Activated T-cell treated with anti-CD3 and anti-CD28 coated beads, Interleukin-2, amount 50 U/mL, for 4 hours (primary cell): ENCODE measurements around the gene GP1BB. TPM values are rescaled to one million over a fixed set of nuclear protein-coding genes. Genes with fewer than 3 reads are reported as not detected.
"Not testable (repeated sequence)": the region's sequence is repeated elsewhere in the genome, so short reads cannot be mapped to it uniquely, and the experiment has no call there.

Source experiments
- ATAC-seq, 2 donors: fragments of 200-7000 bp; cut with Tn5 transposase; one replicate each; pipeline ENCODE4 v1.10.0; 2021
- DNase-seq: peaks from one replicate; pipeline ENCODE4 v3.0.0-alpha.2; 2020
- H3K27me3 Mint-ChIP-seq: one replicate; pipeline ENCODE4 v1.8.0; 2021; ENCODE audit warnings: low read depth, mixed read lengths
- H3K36me3 Mint-ChIP-seq: one replicate; pipeline ENCODE4 v1.8.0; 2022; ENCODE audit warnings: mixed read lengths; ENCODE audit not compliant: insufficient read depth
- H3K4me1 Mint-ChIP-seq: one replicate; pipeline ENCODE4 v1.8.0; 2021; ENCODE audit warnings: low read depth, mixed read lengths
- H3K4me3 Mint-ChIP-seq: one replicate; pipeline ENCODE4 v1.8.0; 2021; ENCODE audit warnings: mild to moderate bottlenecking, moderate library complexity, mixed read lengths
- H3K9me3 Mint-ChIP-seq: one replicate; pipeline ENCODE4 v1.8.0; 2021; ENCODE audit warnings: mixed read lengths
- total RNA-seq, 3 donors: library from RNA; stranded (reverse); gene quantifications; one replicate each; pipeline ENCODE4 v1.2.1, GENCODE V29; 2021

Gene GP1BB
- total RNA-seq, 3 donors from 2014 or later, result 0.25 to 0.37 TPM; not detected in 1

- no peak for DNase-seq
- Mint-ChIP-seq H3K36me3 (no peaks in the 10 kb centered on the region), H3K4me1 (no peaks in the 10 kb centered on the region), H3K27me3 (peaks cover 9% of the 10 kb centered on the region), H3K9me3 (no peaks in the 10 kb centered on the region), H3K4me3 (no peak overlapping the region)
- no peak for ATAC-seq
Observed at GRCh38 chr22:19688301-19689290, 34.7 kb upstream of the GP1BB start.

GRCh38 chr22:19689408-19689807 lies 33.9 kb upstream of the GP1BB start:
- H3K36me3 Mint-ChIP-seq, result no peaks in the 10 kb centered on the region
- H3K4me3 Mint-ChIP-seq, result no peak overlapping the region
- no peaks in the 10 kb centered on the region for H3K9me3 Mint-ChIP-seq
- no peak for ATAC-seq
- H3K4me1 Mint-ChIP-seq, result no peaks in the 10 kb centered on the region
- peaks cover 8% of the 10 kb centered on the region for H3K27me3 Mint-ChIP-seq
- no peak for DNase-seq

DNA sequence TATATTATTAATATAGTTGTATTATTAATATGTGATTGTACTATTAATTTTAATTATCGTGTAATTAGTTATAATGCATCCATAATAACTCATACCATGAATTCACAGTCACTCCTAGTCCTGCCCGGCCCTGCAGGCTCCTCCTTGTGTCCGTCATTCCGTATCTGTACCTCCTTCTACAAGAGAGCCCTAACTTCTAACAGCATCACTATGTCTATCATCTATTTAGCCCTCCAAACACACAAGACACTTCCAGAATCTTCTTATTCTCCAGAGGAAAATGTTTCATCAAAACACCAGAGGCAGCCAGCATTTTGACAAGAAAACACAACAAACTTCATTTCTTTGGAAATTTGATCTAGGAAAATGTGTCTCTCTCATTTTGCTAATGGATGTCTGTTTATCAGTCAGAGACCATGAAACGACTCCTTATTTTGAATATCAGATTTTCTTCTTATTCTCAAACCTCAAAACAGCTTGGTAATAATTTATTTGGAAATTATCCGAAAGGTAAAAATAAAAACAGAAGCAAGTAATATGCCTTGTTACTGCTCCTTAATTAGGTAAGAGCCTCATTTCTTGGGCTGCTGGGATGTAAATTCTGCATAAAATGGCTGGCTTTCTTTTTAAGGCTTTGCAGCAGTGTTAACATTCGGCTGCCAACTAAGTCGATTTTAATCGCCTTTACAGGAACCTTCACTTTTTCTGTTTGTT lies 32.2 kb upstream of the GP1BB start:
- Mint-ChIP-seq H3K4me1 (no peaks in the 10 kb centered on the region), H3K27me3 (peaks cover 10% of the 10 kb centered on the region), H3K36me3 (no peaks in the 10 kb centered on the region), H3K9me3 (no peaks in the 10 kb centered on the region), H3K4me3 (no peak overlapping the region)
- DNase-seq (no peak), ATAC-seq (no peak)

- DNase-seq, result no peak
- no peaks in the 10 kb centered on the region for H3K4me1 Mint-ChIP-seq
- ATAC-seq, result no peak
- no peak overlapping the region for H3K4me3 Mint-ChIP-seq
- no peaks in the 10 kb centered on the region for H3K9me3 Mint-ChIP-seq
- peaks cover 14% of the 10 kb centered on the region for H3K27me3 Mint-ChIP-seq
- no peaks in the 10 kb centered on the region for H3K36me3 Mint-ChIP-seq
Observed at GRCh38 chr22:19691721-19692341, 31.5 kb upstream of the GP1BB start.

DNA sequence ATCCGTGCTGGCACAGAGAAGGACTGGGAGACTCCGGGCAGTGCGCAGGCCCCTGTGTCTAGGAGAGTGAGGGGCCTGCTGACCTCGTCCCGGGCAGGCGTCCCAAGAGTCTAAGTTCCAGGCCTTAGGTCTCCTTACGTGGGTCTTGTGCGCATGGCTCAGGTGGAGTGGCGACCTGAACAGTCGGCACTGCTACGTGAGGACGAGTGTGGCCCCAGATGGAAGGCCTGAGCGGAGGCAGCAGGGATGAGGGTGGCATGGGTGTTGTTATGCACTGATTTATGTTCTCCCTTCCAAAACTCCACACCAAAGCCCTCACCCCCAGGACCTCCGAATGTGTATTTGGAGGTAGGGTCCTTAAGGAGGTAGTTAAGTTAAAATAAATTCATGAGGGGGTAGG lies 29.8 kb upstream of the GP1BB start:
- DNase-seq (no peak), ATAC-seq (no peak)
- Mint-ChIP-seq H3K36me3 (no peaks in the 10 kb centered on the region), H3K4me3 (no peak overlapping the region), H3K9me3 (no peaks in the 10 kb centered on the region), H3K27me3 (peaks cover 14% of the 10 kb centered on the region), H3K4me1 (no peaks in the 10 kb centered on the region)

DNA sequence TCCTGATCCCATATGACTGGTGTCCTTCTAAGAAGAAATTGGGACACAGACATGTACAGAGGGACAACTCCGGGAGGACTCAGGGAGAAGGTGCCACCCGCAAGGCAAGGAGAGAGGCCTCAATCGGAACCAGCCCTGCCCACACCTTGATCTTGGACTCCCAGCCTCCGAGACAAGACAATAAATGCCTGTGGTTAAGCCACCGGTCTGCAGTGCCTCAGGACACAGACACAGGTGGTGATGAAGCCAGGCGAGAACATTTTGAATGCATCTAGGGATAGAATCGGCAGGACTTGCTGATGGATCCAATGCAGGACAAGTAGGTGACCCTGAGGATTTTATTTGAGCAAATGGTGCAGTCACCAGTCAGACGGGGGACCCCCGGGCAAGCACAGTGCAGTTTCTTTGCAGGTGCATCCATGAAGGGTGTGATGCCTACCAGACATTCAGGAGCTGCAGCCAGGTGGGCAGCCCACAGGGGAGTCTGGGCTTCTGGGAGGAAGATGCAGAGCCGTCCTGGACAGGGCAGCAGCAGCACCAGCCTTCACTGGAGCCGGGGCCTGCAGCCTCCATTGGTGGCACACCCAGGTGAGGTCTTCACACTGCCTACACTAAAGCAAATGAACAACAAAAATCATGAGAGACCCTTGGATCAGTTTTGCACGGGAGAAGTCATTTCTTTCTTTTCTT lies 29.2 kb upstream of the GP1BB start:
- H3K4me1 Mint-ChIP-seq, result no peaks in the 10 kb centered on the region
- ATAC-seq, result no peak
- DNase-seq, result no peak
- H3K4me3 Mint-ChIP-seq, result no peak overlapping the region
- H3K27me3 Mint-ChIP-seq, result peaks cover 14% of the 10 kb centered on the region
- no peaks in the 10 kb centered on the region for H3K9me3 Mint-ChIP-seq
- no peaks in the 10 kb centered on the region for H3K36me3 Mint-ChIP-seq

DNA sequence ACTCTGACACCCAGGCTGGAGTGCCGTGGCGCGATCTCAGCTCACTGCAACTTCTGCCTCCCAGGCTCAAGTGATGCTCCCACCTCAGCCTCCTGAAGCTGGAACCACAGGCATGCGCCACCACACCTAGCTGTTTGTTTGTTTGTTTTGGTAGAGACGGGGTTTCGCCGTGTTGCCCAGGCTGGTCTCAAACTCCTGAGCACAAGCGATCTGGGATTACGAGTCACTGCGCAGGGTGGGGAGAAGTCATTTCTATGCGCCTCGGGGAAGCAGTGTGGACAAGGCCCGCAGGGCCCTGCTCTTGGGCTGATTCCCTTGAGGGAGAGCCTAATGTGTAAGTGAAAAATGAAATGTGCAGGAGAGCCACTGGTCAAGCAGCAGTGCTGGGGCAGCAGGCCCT lies 28.6 kb upstream of the GP1BB start:
- ATAC-seq, result no peak
- DNase-seq, result no peak

DNA sequence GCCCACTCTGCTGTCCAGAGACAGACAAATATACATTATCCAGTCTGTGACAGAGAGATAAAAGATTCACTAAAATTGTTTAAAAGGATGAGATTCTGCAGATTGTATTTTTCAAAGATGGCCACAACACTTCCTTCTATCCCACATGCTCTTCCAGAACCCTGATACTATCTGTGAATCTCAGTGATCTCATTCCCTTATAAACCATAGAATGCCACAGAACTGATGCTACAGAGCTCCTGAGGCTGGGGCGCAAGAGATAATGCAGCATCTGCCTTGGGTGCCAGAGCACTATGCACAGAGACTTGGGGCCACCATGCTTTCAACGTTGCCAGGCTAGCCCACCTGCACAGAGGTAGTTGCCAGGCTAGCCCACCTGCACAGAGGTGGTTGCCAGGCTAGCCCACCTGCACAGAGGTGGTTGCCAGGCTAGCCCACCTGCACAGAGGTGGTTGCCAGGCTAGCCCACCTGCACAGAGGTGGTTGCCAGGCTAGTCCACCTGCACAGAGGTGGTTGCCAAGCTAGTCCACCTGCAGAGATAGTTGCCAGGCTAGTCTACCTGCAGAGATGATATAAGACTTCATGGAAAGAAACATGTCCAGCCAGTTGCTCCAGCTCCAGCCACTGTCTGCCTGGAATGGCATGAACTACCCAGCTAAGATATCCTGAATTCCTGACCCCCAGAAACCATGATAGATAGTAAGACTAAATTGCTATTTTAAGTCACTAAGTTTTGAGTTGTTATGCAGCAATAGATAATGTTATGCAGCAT lies 26.6 kb upstream of the GP1BB start:
- ATAC-seq (no peak), DNase-seq (no peak)
- Mint-ChIP-seq H3K36me3 (no peaks in the 10 kb centered on the region), H3K9me3 (no peaks in the 10 kb centered on the region), H3K4me3 (no peak overlapping the region), H3K27me3 (peaks cover 9% of the 10 kb centered on the region), H3K4me1 (no peaks in the 10 kb centered on the region)

More for the DNA sequence above, 28.6 kb upstream of the GP1BB start:
- no peaks in the 10 kb centered on the region for H3K36me3 Mint-ChIP-seq
- no peak overlapping the region for H3K4me3 Mint-ChIP-seq
- peaks cover 13% of the 10 kb centered on the region for H3K27me3 Mint-ChIP-seq
- no peaks in the 10 kb centered on the region for H3K9me3 Mint-ChIP-seq
- H3K4me1 Mint-ChIP-seq, result no peaks in the 10 kb centered on the region

DNA sequence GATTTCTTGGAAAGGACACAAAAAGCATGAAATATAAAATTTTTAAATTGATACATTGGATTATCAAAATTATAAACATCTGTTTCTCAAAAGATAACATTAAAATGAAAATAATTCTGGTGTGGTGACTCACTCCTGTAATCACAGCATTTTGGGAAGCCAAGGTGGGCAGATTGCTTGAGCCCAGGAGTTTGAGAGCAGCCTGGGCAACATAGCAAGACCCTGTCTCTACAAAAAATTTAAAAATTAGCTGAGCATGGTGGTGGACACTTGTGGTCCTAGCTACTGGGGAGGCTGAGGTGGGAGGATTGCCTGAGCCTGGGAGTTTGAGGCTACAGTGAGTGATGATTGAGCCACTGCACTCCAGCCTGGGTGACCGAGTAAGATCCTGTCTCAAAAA lies 25.5 kb upstream of the GP1BB start:
- not testable (repeated sequence) for H3K4me3 Mint-ChIP-seq, H3K9me3 Mint-ChIP-seq, H3K27me3 Mint-ChIP-seq, DNase-seq, ATAC-seq, H3K36me3 Mint-ChIP-seq, H3K4me1 Mint-ChIP-seq

DNA sequence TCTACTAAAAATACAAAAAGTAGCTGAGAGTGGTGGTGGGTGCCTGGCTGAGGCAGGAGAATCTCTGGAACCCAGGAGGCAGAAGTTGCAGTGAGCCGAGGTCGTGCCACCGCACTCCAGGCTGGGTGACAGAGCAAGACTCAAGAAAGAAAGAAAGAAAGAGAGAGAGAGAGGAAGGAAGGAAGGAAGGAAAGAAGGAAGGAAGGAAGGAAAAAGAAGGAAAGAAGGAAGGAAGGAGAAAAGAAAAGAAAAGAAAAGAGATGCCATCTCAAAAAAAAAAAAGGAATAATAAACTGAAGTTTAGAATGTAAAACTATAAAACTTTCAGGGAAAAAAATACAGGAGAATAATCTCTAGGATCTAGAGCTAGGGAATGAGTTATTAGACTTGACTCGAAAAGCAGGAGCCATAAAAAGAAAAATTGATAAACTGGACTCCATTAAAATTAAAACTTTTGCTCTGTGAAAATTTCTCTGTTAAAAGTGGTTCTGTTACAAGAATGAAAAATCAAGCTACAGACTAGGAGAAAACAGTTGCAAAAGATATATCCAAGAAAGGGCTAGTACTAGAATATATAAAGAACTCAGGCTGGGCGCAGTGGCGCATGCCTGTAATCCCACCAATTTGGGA lies 22.4 kb upstream of the GP1BB start:
- DNase-seq, result no peak
- H3K4me1 Mint-ChIP-seq, result no peaks in the 10 kb centered on the region
- H3K9me3 Mint-ChIP-seq, result no peaks in the 10 kb centered on the region
- no peaks in the 10 kb centered on the region for H3K36me3 Mint-ChIP-seq
- ATAC-seq, result no peak
- peaks cover 4% of the 10 kb centered on the region for H3K27me3 Mint-ChIP-seq
- H3K4me3 Mint-ChIP-seq, result no peak overlapping the region

DNA sequence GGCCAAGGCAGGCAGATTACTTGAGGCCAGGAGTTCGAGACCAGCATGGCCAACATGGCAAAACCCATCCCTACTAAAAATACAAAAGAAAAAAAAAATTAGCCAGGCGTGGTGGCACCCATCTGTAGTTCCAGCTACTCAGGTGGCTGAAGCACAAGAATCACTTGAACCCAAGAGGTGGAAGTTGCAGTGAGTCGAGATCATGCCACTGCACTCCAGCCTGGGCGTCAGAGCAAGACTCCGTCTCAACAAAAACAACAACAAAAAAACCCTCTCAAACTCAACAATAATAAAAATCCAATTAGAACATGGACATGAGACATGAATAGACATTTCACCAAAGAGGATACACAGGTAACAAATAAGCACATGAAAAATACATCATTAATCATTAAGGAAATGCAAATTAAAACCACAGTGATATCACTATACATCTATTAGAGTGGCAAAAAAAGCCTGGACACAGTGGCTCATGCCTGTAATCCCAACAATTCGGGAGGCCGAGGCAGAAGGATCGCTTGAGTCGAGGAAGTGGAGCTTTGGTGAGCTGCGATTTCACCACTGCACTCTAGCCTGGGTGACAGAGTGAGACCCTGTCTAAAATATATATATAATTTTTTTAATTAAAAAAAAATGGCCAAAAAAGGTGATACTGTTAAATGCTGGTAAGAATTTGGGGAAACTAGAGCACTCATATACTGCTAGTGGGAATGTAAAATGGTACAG lies 21.8 kb upstream of the GP1BB start:
- ATAC-seq, result no peak
- Mint-ChIP-seq H3K27me3 (peaks cover under 1% of the 10 kb centered on the region), H3K4me1 (no peaks in the 10 kb centered on the region), H3K36me3 (no peaks in the 10 kb centered on the region), H3K9me3 (no peaks in the 10 kb centered on the region), H3K4me3 (no peak overlapping the region)
- no peak for DNase-seq

DNA sequence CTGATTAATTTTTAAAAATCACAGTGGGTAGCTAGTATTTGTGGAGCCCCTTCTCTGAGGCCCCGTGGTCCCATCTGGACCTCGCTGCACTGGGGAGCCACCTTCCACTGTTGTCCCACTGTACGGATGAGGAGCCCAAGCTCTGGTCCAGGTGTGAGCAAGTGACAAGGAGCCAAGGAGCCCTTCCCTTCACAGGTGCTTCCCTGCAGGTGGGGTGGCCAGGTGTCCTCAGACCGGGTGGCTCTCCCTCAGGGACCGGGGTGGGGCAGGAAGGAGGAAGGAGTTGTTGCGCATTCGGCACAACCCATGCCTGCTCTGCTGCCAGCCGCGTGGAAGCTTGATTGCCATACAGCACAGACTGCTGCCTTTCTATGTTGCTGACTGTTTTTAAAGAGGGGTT lies 19.5 kb upstream of the GP1BB start:
- Mint-ChIP-seq H3K36me3 (no peaks in the 10 kb centered on the region), H3K4me1 (no peaks in the 10 kb centered on the region), H3K27me3 (no peaks in the 10 kb centered on the region), H3K4me3 (no peak overlapping the region), H3K9me3 (no peaks in the 10 kb centered on the region)
- ATAC-seq, result no peak
- no peak for DNase-seq
